Endothelial cell of umbilical vein (primary cell): ENCODE data around the gene UBE2QL1. TPM values are rescaled to one million over a fixed set of nuclear protein-coding genes. Genes with fewer than 3 reads are reported as not detected.

Source experiments
- BruUV-seq: library from RNA; stranded (reverse); fragments of 400-500 nt; replicated peaks from 2 replicates; lab custom pipeline; 2021; lab: Mats Ljungman, UMichigan
- CTCF ChIA-PET: fragments of 300-600, 350-600 bp; sonication (Branson Sonifier 250); formaldehyde crosslinking; loops from one replicate; lab custom pipeline; 2021; ENCODE audit warnings: antibody characterized with exemption, inconsistent platforms; lab: Charles Lee
- POLR2A ChIA-PET: fragments of 300-600, 350-600 bp; sonication (Branson Sonifier 250); formaldehyde crosslinking; loops from one replicate; lab custom pipeline; 2021; ENCODE audit warnings: antibody characterized with exemption, inconsistent platforms; lab: Charles Lee
- DNase-seq: peaks from one replicate; pipeline ENCODE4 v3.0.0-alpha.2; 2011; ENCODE audit warnings: low read depth, low spot score
- FAIRE-seq: peaks from 2 replicates; lab custom pipeline; 2011; peaks lifted over from hg19 to GRCh38; lab: Jason Lieb, UNC
- H2AFZ ChIP-seq: 2 replicates; pipeline ENCODE4 v1.6.0; 2012; ENCODE audit warnings: low read depth, low read length, control low read depth, inconsistent platforms
- H3K27ac ChIP-seq: 2 replicates; pipeline ENCODE4 v1.5.1; 2011; ENCODE audit warnings: low read depth, mild to moderate bottlenecking, control low read depth, low read length, moderate library complexity; ENCODE audit not compliant: insufficient read depth
- H3K27me3 ChIP-seq, 2 experiments: 2 replicates each; pipeline versions ENCODE4 v1.6.0 to v1.6.1; 2011; ENCODE audit warnings: low read length in 2 of 2, mixed read lengths in 1 of 2; ENCODE audit not compliant: control insufficient read depth in 2 of 2, insufficient read depth in 2 of 2
- H3K36me3 ChIP-seq, 2 experiments: 2 replicates in 1 of 2; 3 replicates in 1 of 2; pipeline ENCODE4 v1.5.1; 2011; ENCODE audit warnings: low read length in 2 of 2, mild to moderate bottlenecking in 1 of 2, moderate library complexity in 1 of 2; ENCODE audit not compliant: control insufficient read depth in 2 of 2, insufficient read depth in 2 of 2; ENCODE audit errors: extremely low read depth in 1 of 2
- H3K4me1 ChIP-seq: 3 replicates; pipeline ENCODE4 v1.5.1; 2011; ENCODE audit warnings: mild to moderate bottlenecking, low read length; ENCODE audit not compliant: control insufficient read depth, insufficient read depth; ENCODE audit errors: extremely low read depth
- H3K4me2 ChIP-seq: 2 replicates; pipeline ENCODE4 v1.6.1; 2011; ENCODE audit warnings: low read length, control low read depth, mixed read lengths; ENCODE audit not compliant: insufficient read depth
- H3K4me3 ChIP-seq, 3 experiments: fragments of 200-600 bp in 1 of 3; sonication (generic), shearing (Covaris generic) in 1 of 3; replicated peaks in 1 of 3; 2 replicates each; pipeline ENCODE4 v1.5.1; 2011 to 2016; ENCODE audit warnings: control low read depth in 3 of 3, low read length in 3 of 3, mild to moderate bottlenecking in 2 of 3, inconsistent platforms in 1 of 3, low read depth in 1 of 3, moderate library complexity in 1 of 3; ENCODE audit not compliant: insufficient read depth in 1 of 3
- H3K79me2 ChIP-seq: 2 replicates; pipeline ENCODE4 v1.6.0; 2012; ENCODE audit warnings: low read length, inconsistent platforms; ENCODE audit not compliant: control insufficient read depth, insufficient read depth
- H3K9ac ChIP-seq: replicated peaks from 2 replicates; pipeline ENCODE3; 2011; ENCODE audit warnings: low read length, control low read depth; ENCODE audit not compliant: insufficient read depth; ENCODE audit errors: extremely low read depth
- H3K9me1 ChIP-seq: replicated peaks from 3 replicates; pipeline ENCODE4 v1.6.0; 2011; ENCODE audit warnings: mild to moderate bottlenecking, low read length; ENCODE audit not compliant: control insufficient read depth, insufficient read depth; ENCODE audit errors: extremely low read depth
- H3K9me3 ChIP-seq: replicated peaks from 2 replicates; pipeline ENCODE4 v1.5.1; 2012; ENCODE audit warnings: low read length, inconsistent platforms; ENCODE audit not compliant: control insufficient read depth, insufficient read depth
- H4K20me1 ChIP-seq: replicated peaks from 2 replicates; pipeline ENCODE3; 2011; ENCODE audit warnings: mild to moderate bottlenecking, low read length; ENCODE audit not compliant: control insufficient read depth, insufficient read depth; ENCODE audit errors: extremely low read depth
- EZH2 ChIP-seq: IDR thresholded peaks from 2 replicates; pipeline ENCODE4 v1.6.1; 2012; ENCODE audit warnings: borderline replicate concordance, low read depth, mild to moderate bottlenecking, moderate library complexity, low read length, inconsistent platforms; ENCODE audit not compliant: severe bottlenecking
- FOS ChIP-seq: IDR thresholded peaks from 2 replicates; pipeline ENCODE4 v1.6.1; 2011; ENCODE audit warnings: mild to moderate bottlenecking, low read length, moderate library complexity, borderline replicate concordance; ENCODE audit not compliant: insufficient read depth
- GATA2 ChIP-seq: IDR thresholded peaks from 2 replicates; pipeline ENCODE4 v1.7.0; 2011; ENCODE audit warnings: low read depth, mild to moderate bottlenecking, moderate library complexity, mixed read lengths, low read length; ENCODE audit not compliant: insufficient read length, insufficient read depth
- MAX ChIP-seq: IDR thresholded peaks from 2 replicates; pipeline ENCODE4 v1.6.1; 2011; ENCODE audit not compliant: insufficient read depth, insufficient read length
- MYC ChIP-seq: IDR thresholded peaks from one replicate; pipeline ENCODE4 v1.6.1; 2011; ENCODE audit warnings: mild to moderate bottlenecking, low read depth, low read length
- POLR2A ChIP-seq: IDR thresholded peaks from 2 replicates; pipeline ENCODE4 v1.6.1; 2012; ENCODE audit warnings: low read depth, mild to moderate bottlenecking, control low read depth, low read length
- POLR2AphosphoS5 ChIP-seq: IDR thresholded peaks from 2 replicates; pipeline ENCODE4 v1.6.1; 2012; ENCODE audit warnings: low read depth, mild to moderate bottlenecking, control low read depth, low read length, moderate library complexity; ENCODE audit not compliant: insufficient read depth
- dilution Hi-C: fragments of 300-500 bp; cut with MboI; formaldehyde crosslinking; loops from one replicate; pipeline ENCODE4 v1.15.0; 2019; ENCODE audit warnings: low sequenced_read_pairs; ENCODE audit not compliant: extremely low pct_ligation_motif_present
- intact Hi-C: fragments of 100-400 bp; cut with micrococcal nuclease; formaldehyde crosslinking; loops from one replicate; pipeline ENCODE4 v1.10.0; 2022
- polyA plus RNA-seq, 4 experiments: library from polyadenylated mRNA; depleted of rRNA in 3 of 4; stranded (reverse) in 3 of 4; unstranded in 1 of 4; fragments of >200 nt; gene quantifications; 2 replicates each; pipeline versions ENCODE4 v1.2.1 to v1.2.3, GENCODE V29; 2011 to 2012; ENCODE audit warnings: missing spikeins in 1 of 4
- total RNA-seq: library from RNA; stranded (reverse); gene quantifications from 2 replicates; pipeline ENCODE4 v1.2.3, GENCODE V29; 2021

The UBE2QL1 gene
- total and polyA plus RNA-seq, 2 donors (not counting 3 experiments of a cell fraction or from before 2014, with no cell fraction given): 0.04 to 0.15 TPM

- H3K4me3 ChIP-seq: no peak overlapping the region
- no peaks in the 10 kb centered on the region for H3K9me3 ChIP-seq
- TSS peak; percentile 21 for BruUV-seq
- DNase-seq: no peak
- H3K79me2 ChIP-seq: no peaks in the 10 kb centered on the region
- intact Hi-C loops (no loop called here), dilution Hi-C loops (no loop called here)
- no peak overlapping the region for H3K9ac ChIP-seq
- ChIA-PET CTCF (interaction anchor here (4.4 kb wide), 1 partner anchor 11 kb away, joined by 48 read pairs; no protein-coding TSS in a partner anchor), POLR2A (no interaction called here)
- TF ChIP-seq POLR2A: no peak
- TF ChIP-seq EZH2: no peak
- no peak for TF ChIP-seq FOS
- no peak for TF ChIP-seq MAX
- peaks cover 39% of the 10 kb centered on the region for H3K4me1 ChIP-seq
- no peaks in the 10 kb centered on the region for H3K27me3 ChIP-seq
- no peaks in the 10 kb centered on the region for H3K9me1 ChIP-seq
- FAIRE-seq: no peak
- H2AFZ ChIP-seq: no peak overlapping the region
- peak overlapping the region; percentile 83 for H3K27ac ChIP-seq
- H3K36me3 ChIP-seq: no peaks in the 10 kb centered on the region
- no peak overlapping the region for H3K4me2 ChIP-seq
- no peaks in the 10 kb centered on the region for H4K20me1 ChIP-seq
Measured at GRCh38 chr5:6424110-6424659, 24.5 kb upstream of the UBE2QL1 start.

- no peaks in the 10 kb centered on the region for H3K36me3 ChIP-seq
- no peak overlapping the region for H3K9ac ChIP-seq
- no peak overlapping the region for H2AFZ ChIP-seq
- no peaks in the 10 kb centered on the region for H3K79me2 ChIP-seq
- BruUV-seq: no TSS peak
- H3K4me3 ChIP-seq: no peak overlapping the region
- intact Hi-C loops (no loop called here), dilution Hi-C loops (no loop called here)
- FAIRE-seq (peak; percentile 46), DNase-seq (no peak)
- TF ChIP-seq MAX (no peak), FOS (no peak), GATA2 (no peak), POLR2AphosphoS5 (no peak), MYC (no peak)
- no peaks in the 10 kb centered on the region for H3K9me3 ChIP-seq
- H3K27me3 ChIP-seq: no peaks in the 10 kb centered on the region
- H3K4me2 ChIP-seq: no peak overlapping the region
- POLR2A ChIA-PET: no interaction called here
- H4K20me1 ChIP-seq: no peaks in the 10 kb centered on the region
- CTCF ChIA-PET: interaction anchor here (1.2 to 1.4 kb wide), 3 partner anchors 10 to 928 kb away, joined by 3 to 15 read pairs (median 3); no protein-coding TSS in a partner anchor
- H3K27ac ChIP-seq: no peak overlapping the region
- H3K9me1 ChIP-seq: no peaks in the 10 kb centered on the region
- peaks cover 36% of the 10 kb centered on the region for H3K4me1 ChIP-seq
Measured at GRCh38 chr5:6424700-6425099, 24.0 kb upstream of the UBE2QL1 start.
